Fibroblast of villous mesenchyme (primary cell): ENCODE data around the gene PLSCR4. TPM values are rescaled to one million over a fixed set of nuclear protein-coding genes. Genes with fewer than 3 reads are reported as not detected.

Experiments used
- DNase-seq: peaks from one replicate; pipeline ENCODE4 v3.0.0-alpha.2; 2010; ENCODE audit warnings: low read depth
- H3K4me3 ChIP-seq: 2 replicates; pipeline ENCODE4 v1.5.1; 2011; ENCODE audit warnings: low read depth, mild to moderate bottlenecking, low read length
- CTCF ChIP-seq: IDR thresholded peaks from 2 replicates; pipeline ENCODE4 v1.5.1; 2012; ENCODE audit warnings: low read depth, mild to moderate bottlenecking, low read length; ENCODE audit not compliant: insufficient read depth
- total RNA-seq: library from RNA; depleted of rRNA; stranded (reverse); fragments of >200 nt; gene quantifications from 2 replicates; pipeline ENCODE4 v1.2.3, GENCODE V29; 2012

PLSCR4 gene
- total RNA-seq, 1 donor, result 22.9 TPM

GRCh38 chr3:146180376-146180775, 70.5 kb downstream of the PLSCR4 start:
- no peak for TF ChIP-seq CTCF
- DNase-seq, result no peak
- no peak overlapping the region for H3K4me3 ChIP-seq

- TF ChIP-seq CTCF, result no peak
- no peak for DNase-seq
- H3K4me3 ChIP-seq, result no peak overlapping the region
These were observed 72.8 kb downstream of the PLSCR4 start for GRCh38 chr3:146178006-146178689.

GRCh38 chr3:146177519-146177918, 73.4 kb downstream of the PLSCR4 start:
- no peak overlapping the region for H3K4me3 ChIP-seq
- TF ChIP-seq CTCF, result no peak
- DNase-seq, result no peak

GRCh38 chr3:146177072-146177471, 73.8 kb downstream of the PLSCR4 start:
- no peak overlapping the region for H3K4me3 ChIP-seq
- no peak for DNase-seq
- no peak for TF ChIP-seq CTCF

GRCh38 chr3:146172586-146172985, 78.3 kb downstream of the PLSCR4 start:
- no peak for TF ChIP-seq CTCF
- H3K4me3 ChIP-seq, result no peak overlapping the region
- DNase-seq, result no peak

- TF ChIP-seq CTCF, result no peak
- no peak overlapping the region for H3K4me3 ChIP-seq
- DNase-seq, result no peak
These were observed 80.3 kb downstream of the PLSCR4 start for GRCh38 chr3:146170591-146170990.

GRCh38 chr3:146169891-146170290, 81.0 kb downstream of the PLSCR4 start:
- DNase-seq, result no peak

More at GRCh38 chr3:146169891-146170290, 81.0 kb downstream of the PLSCR4 start:
- H3K4me3 ChIP-seq, result no peak overlapping the region
- TF ChIP-seq CTCF, result no peak
